Esophagus muscularis mucosa (tissue), 4 donors: Measurements from ENCODE around the gene MYO1F. TPM values are rescaled to one million over a fixed set of nuclear protein-coding genes. Genes with fewer than 3 reads are reported as not detected.
A peak's percentile ranks its signal among the peaks of the same experiment; 100 is the strongest.

Source experiments
- DNase-seq: peaks from one replicate; pipeline ENCODE4 v3.0.0-alpha.2; 2017; ENCODE audit errors: extremely low spot score
- H3K27ac ChIP-seq, 4 donors: fragments of 200-600 bp; sonication (generic); replicated peaks in 1 of 4; 1 replicate in 3 of 4; 2 replicates in 1 of 4; pipeline ENCODE4 v1.5.1; 2016 to 2019; ENCODE audit warnings: mild to moderate bottlenecking in 1 of 4
- H3K27me3 ChIP-seq, 4 donors: fragments of 200-600 bp; sonication (generic); one replicate each; pipeline versions ENCODE4 v1.5.1 to v1.6.0; 2016 to 2019
- H3K36me3 ChIP-seq, 4 donors: fragments of 200-600 bp; sonication (generic); one replicate each; pipeline ENCODE4 v1.5.1; 2016 to 2019
- H3K4me1 ChIP-seq, 4 donors: fragments of 200-600 bp; sonication (generic); one replicate each; pipeline ENCODE4 v1.5.1; 2016 to 2019
- H3K4me3 ChIP-seq, 4 donors: fragments of 200-600 bp; sonication (generic); 1 replicate in 2 of 4; 2 replicates in 2 of 4; pipeline ENCODE4 v1.5.1; 2016 to 2019; ENCODE audit warnings: mild to moderate bottlenecking in 4 of 4, moderate library complexity in 1 of 4
- H3K9me3 ChIP-seq, 4 donors: fragments of 200-600 bp; sonication (generic); 1 replicate in 3 of 4; 2 replicates in 1 of 4; pipeline ENCODE4 v1.5.1; 2016 to 2019
- EP300 ChIP-seq: sonication (generic); formaldehyde crosslinking; IDR thresholded peaks from one replicate; pipeline ENCODE4 v1.6.1; 2017; ENCODE audit warnings: antibody characterized with exemption
- POLR2A ChIP-seq: fragments of 450-650 bp; IDR thresholded peaks from one replicate; pipeline ENCODE4 v1.6.1; 2017; ENCODE audit warnings: antibody characterized with exemption, moderate library complexity, mild to moderate bottlenecking, low read depth
- POLR2AphosphoS5 ChIP-seq, 2 donors: sonication (generic); formaldehyde crosslinking; IDR thresholded peaks; one replicate each; pipeline ENCODE4 v1.6.1; 2017; ENCODE audit warnings: antibody characterized with exemption in 2 of 2
- WGBS: methylation state at CpG from one replicate; pipeline ENCODE4 v1.1.5; 2018; 5-methylcytosine and 5-hydroxymethylcytosine counted together
- intact Hi-C: fragments of 100-400 bp; cut with DNase I; formaldehyde crosslinking; loops from one replicate; pipeline ENCODE4 v1.15.1; 2023
- total RNA-seq, 4 donors: library from RNA; depleted of rRNA; stranded (reverse); fragments of >200 nt; gene quantifications; one replicate each; pipeline versions ENCODE4 v1.1.0 to v1.2.1, GENCODE V29; 2016
- TF ChIP-seq, protein P1 (sequence below), 3 experiments: fragments of 200-600 bp in 2 of 3; fragments of 450-650 bp in 1 of 3; sonication (generic) in 2 of 3; IDR thresholded peaks; one replicate each; pipeline ENCODE4 v1.5.1; 2017 to 2019; ENCODE audit warnings: antibody characterized with exemption in 3 of 3, mild to moderate bottlenecking in 2 of 3, moderate library complexity in 1 of 3

Gene MYO1F
- total RNA-seq, 4 donors from 2014 or later: 7.2 to 21.2 (median 13.3) TPM

DNA sequence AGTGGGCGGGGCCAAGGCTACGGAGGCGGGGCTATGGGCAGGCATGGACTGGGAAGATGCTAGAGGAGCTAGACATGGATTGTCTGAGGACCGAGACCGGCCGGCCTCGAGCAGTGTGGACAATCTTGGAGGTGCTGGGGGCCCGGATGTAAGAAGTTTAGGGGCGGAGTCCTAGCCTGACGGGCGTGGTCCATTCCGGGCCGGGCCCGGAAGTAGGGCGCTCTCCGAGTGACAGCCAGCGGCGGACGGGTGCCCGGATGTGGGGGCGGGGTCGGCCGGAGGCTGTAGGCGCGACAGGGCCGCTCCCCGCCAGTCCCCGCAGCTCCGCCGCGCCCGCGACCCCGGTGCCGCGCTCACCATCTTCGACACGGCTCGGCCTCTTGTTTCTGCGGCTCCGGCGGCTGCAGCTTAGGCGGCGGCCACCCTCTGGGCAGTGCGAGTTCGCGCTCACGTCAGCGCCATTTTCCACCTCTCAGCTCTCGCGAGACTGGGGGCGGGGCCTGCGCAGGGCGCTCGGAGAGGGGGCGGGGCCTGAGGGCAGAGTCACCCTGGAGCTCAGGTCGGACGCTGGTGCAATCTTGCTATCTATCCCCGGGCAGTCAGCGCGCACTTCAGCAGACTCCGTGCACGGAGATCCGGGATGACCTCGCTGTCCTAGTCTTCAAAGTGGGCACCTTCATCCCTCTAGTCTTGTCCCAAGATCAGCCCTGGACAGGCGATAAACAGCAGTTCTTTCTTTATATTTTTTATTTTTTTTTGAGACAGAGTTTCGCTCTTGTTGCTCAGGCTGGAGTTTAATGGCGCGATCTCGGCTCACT lies 63.3 kb downstream of the MYO1F start, which contains the start of gene ZNF414:
Gene ZNF414, minus strand, starts transcription at position 481 of the 818 bp plus-strand sequence. Its CDS starts 121 bp downstream, at position 360.
- Histone ChIP-seq H3K27me3 (no peaks in the 10 kb centered on the region), H3K36me3 (peaks cover 0 to 22% (median 14%) of the 10 kb centered on the region in 4 donors), H3K27ac (peak within 1 kb of the TSS; percentile 91 to 99 (median 98)), H3K4me1 (peaks cover 25 to 45% (median 36%) of the 10 kb centered on the region in 4 donors), H3K9me3 (no peaks in the 10 kb centered on the region), H3K4me3 (peak within 1 kb of the TSS; percentile 66 to 94 (median 80))
- DNase-seq: peak; percentile 99
- TF ChIP-seq POLR2AphosphoS5 (IDR thresholded peaks at IDR 0.05) (peak; percentile 82 to 97), POLR2A (peak; percentile 53), EP300 (no peak)
- TF ChIP-seq, protein P1, sequence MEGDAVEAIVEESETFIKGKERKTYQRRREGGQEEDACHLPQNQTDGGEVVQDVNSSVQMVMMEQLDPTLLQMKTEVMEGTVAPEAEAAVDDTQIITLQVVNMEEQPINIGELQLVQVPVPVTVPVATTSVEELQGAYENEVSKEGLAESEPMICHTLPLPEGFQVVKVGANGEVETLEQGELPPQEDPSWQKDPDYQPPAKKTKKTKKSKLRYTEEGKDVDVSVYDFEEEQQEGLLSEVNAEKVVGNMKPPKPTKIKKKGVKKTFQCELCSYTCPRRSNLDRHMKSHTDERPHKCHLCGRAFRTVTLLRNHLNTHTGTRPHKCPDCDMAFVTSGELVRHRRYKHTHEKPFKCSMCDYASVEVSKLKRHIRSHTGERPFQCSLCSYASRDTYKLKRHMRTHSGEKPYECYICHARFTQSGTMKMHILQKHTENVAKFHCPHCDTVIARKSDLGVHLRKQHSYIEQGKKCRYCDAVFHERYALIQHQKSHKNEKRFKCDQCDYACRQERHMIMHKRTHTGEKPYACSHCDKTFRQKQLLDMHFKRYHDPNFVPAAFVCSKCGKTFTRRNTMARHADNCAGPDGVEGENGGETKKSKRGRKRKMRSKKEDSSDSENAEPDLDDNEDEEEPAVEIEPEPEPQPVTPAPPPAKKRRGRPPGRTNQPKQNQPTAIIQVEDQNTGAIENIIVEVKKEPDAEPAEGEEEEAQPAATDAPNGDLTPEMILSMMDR (IDR thresholded peaks at IDR 0.05): peak in 1 of 3 experiments; percentile 18
- WGBS: under 1% methylated on average over 34 of the region's 70 CpGs
- intact Hi-C loops: no loop called here

DNA sequence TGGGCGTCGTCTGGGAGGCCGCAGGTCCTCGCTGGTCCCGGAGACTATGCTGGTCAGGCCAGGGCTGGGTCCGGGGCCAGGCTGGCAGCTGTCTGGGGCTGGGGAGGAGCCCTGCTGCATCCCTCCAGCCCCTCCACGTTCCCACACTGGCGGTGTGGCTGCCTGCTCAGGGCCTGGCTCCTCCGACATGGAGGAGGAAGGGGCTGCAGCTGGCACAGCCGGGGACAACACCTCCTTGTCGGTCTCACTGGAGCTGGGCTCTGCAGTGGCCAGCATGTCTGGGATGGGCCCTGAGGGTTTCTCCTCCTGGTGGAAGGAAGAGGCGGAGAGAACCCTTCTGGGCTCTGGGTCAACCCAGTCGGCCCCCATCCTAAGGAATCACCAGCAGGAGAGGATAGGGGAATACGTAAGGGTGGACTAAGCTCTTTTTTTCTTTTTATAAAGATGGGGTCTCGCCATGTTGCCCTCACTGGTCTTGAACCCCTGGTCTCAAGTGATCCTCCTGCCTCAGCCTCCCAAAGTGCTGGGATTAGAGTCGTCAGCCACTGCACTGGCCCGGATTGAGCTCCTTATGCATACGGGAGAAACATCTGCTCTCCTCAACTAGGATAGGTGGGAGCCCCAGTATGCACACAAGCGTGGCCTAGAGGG lies 64.1 kb downstream of the MYO1F start:
- DNase-seq: no peak
- Histone ChIP-seq H3K4me3 (peak overlapping the region; percentile 66 to 94 (median 80)), H3K27me3 (no peaks in the 10 kb centered on the region), H3K9me3 (no peaks in the 10 kb centered on the region), H3K36me3 (peaks cover 0 to 22% (median 16%) of the 10 kb centered on the region in 4 donors), H3K4me1 (peaks cover 21 to 45% (median 36%) of the 10 kb centered on the region in 4 donors), H3K27ac (peak overlapping the region; percentile 91 to 99 (median 98))
- TF ChIP-seq, protein P1 (IDR thresholded peaks at IDR 0.05): no peak
- TF ChIP-seq POLR2A (no peak), POLR2AphosphoS5 (IDR thresholded peaks at IDR 0.05) (no peak), EP300 (no peak)
- intact Hi-C loops: no loop called here
- WGBS: 63% methylated on average over 15 of the region's 19 CpGs

DNA sequence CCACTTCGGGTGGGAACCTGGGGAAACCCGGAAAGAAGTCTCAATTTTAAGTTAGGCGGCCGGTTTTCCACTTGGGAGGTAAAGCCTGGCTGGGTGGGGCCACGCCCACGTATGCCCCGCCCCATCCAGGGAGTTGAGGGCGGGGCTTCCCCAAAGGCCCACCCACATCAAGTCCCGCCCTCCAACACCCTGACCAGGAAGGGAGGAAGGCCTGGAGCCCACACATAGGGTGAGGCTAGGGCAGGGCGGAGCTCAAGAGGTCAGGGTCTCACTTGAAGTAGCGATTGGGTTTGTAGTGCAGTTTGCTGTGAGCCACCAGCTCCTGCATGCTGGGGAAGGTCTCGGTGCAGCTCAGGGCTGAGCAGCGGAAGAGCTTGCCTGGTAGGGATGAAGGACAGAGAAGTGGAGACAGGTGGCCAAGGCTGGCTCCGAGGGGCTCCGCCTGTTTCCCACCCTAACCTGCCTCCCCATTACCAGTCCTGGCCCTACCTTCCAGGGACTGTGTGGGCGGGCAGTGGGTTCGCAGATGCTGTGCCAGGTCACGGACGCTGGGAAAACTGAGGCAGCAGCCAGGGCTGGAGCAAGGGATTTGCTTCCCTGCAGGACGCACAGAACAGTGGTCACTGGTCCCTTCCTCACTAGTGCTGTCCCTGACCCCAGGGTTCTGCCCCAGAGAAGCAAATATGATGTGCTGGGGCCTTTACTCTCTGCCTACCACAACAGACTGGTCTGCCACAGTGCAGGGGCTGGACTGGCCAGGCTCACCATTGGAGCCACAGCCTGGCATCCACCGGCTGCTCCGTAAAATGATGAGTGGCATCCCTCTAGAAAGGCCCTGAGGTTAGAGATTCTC lies 64.9 kb downstream of the MYO1F start:
- Histone ChIP-seq H3K27ac (peak overlapping the region; percentile 91 to 99 (median 98)), H3K36me3 (peaks cover 0 to 22% (median 16%) of the 10 kb centered on the region in 4 donors), H3K9me3 (no peaks in the 10 kb centered on the region), H3K27me3 (no peaks in the 10 kb centered on the region), H3K4me3 (peak overlapping the region in 1 of 4 donors; percentile 94), H3K4me1 (peaks cover 21 to 37% (median 32%) of the 10 kb centered on the region in 4 donors)
- no peak for DNase-seq
- 97% methylated on average over 6 of the region's 22 CpGs for WGBS
- intact Hi-C loops: no loop called here
- TF ChIP-seq EP300 (no peak), POLR2A (no peak), POLR2AphosphoS5 (IDR thresholded peaks at IDR 0.05) (no peak)
- TF ChIP-seq, protein P1 (IDR thresholded peaks at IDR 0.05): no peak

DNA sequence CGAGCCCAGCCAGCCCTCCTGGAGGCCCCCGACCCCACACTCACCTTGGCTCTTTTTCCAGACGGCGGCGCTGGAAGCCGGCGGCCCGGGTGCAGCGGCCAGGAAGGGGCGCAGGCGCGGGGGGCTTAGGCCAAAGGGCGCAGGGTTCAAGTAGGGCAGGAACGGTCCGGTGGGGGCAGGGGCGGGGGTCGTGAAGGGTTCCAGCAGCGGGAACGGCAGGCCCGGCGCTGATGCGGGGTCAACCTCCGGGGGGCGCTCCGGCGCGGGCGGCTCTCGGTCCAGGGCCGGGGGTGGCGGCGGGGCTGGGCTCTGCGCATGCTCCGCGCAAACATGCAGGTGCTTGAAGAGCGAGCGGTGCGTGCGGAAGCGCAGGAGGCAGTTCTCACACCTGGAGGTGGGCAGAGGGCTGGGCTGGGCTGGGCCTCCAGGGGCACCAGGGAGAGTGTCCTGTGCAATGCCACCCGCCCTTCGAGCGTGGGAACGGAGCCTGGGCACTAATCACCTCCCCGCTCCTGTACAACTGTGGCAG lies 65.6 kb downstream of the MYO1F start:
- Histone ChIP-seq H3K27me3 (no peaks in the 10 kb centered on the region), H3K9me3 (no peaks in the 10 kb centered on the region), H3K4me3 (no peak overlapping the region), H3K36me3 (peaks cover 0 to 22% (median 16%) of the 10 kb centered on the region in 4 donors), H3K4me1 (peaks cover 21 to 38% (median 34%) of the 10 kb centered on the region in 4 donors), H3K27ac (no peak overlapping the region)
- no peak for DNase-seq
- whole genome bisulfite sequencing: 68% methylated on average over 32 of the region's 45 CpGs
- TF ChIP-seq POLR2AphosphoS5 (IDR thresholded peaks at IDR 0.05) (no peak), EP300 (no peak), POLR2A (no peak)
- TF ChIP-seq, protein P1 (IDR thresholded peaks at IDR 0.05): no peak
- intact Hi-C loops: no loop called here
